Smooth muscle cell (in vitro differentiated cells): ENCODE data around the gene KBTBD3. TPM values are rescaled to one million over a fixed set of nuclear protein-coding genes. Genes with fewer than 3 reads are reported as not detected.

Experiments used
- DNase-seq: peaks from one replicate; lab custom pipeline; 2025; ENCODE audit not compliant: unreplicated experiment; lab: John Stamatoyannopoulos, UW
- H2AFZ ChIP-seq: fragments of 200-600 bp; sonication (generic); 2 replicates; pipeline ENCODE4 v1.6.0; 2016; ENCODE audit warnings: antibody characterized with exemption, low read depth, mild to moderate bottlenecking
- H3F3A ChIP-seq: fragments of 200-600 bp; sonication (generic); 2 replicates; pipeline ENCODE4 v1.6.0; 2017; ENCODE audit warnings: antibody characterized with exemption, low read depth
- H3K27ac ChIP-seq: fragments of 200-600 bp; sonication (generic); 2 replicates; pipeline ENCODE4 v1.5.1; 2016; ENCODE audit warnings: low read depth, mild to moderate bottlenecking
- H3K27me3 ChIP-seq: fragments of 200-600 bp; sonication (generic); 2 replicates; pipeline ENCODE4 v1.6.1; 2016; ENCODE audit warnings: low read depth, mild to moderate bottlenecking
- H3K36me3 ChIP-seq: fragments of 200-600 bp; sonication (generic); 2 replicates; pipeline ENCODE4 v1.5.1; 2016; ENCODE audit warnings: low read depth
- H3K4me1 ChIP-seq: fragments of 200-600 bp; sonication (generic); 2 replicates; pipeline ENCODE4 v1.5.1; 2016; ENCODE audit warnings: low read depth
- H3K4me2 ChIP-seq: fragments of 200-600 bp; sonication (generic); 2 replicates; pipeline ENCODE4 v1.6.0; 2016; ENCODE audit warnings: mild to moderate bottlenecking
- H3K4me3 ChIP-seq: fragments of 200-600 bp; sonication (generic); 2 replicates; pipeline ENCODE4 v1.5.1; 2016; ENCODE audit warnings: mild to moderate bottlenecking
- H3K79me2 ChIP-seq: fragments of 200-600 bp; sonication (generic); 2 replicates; pipeline ENCODE4 v1.6.0; 2016; ENCODE audit warnings: low read depth, mild to moderate bottlenecking
- H3K9ac ChIP-seq: fragments of 200-600 bp; sonication (generic); 2 replicates; pipeline ENCODE4 v1.6.0; 2016; ENCODE audit warnings: low read depth
- H3K9me3 ChIP-seq: fragments of 200-600 bp; sonication (generic); replicated peaks from 2 replicates; pipeline ENCODE4 v1.5.1; 2016; ENCODE audit warnings: low read depth
- H4K20me1 ChIP-seq: fragments of 200-600 bp; sonication (generic); 2 replicates; pipeline ENCODE4 v1.6.0; 2016; ENCODE audit warnings: low read depth
- CTCF ChIP-seq: fragments of 200-600 bp; sonication (generic); IDR thresholded peaks from 2 replicates; pipeline ENCODE4 v1.5.1; 2017; ENCODE audit warnings: borderline replicate concordance, mild to moderate bottlenecking, antibody characterized with exemption; ENCODE audit not compliant: insufficient read depth, poor library complexity, severe bottlenecking
- WGBS: methylation state at CpG from one replicate; pipeline ENCODE4 v1.1.7; 2016; ENCODE audit warnings: low lambda C conversion rate; 5-methylcytosine and 5-hydroxymethylcytosine counted together
- polyA plus RNA-seq: library from polyadenylated mRNA; unstranded; fragments of >200 nt; fragmentation: Nextera tagmentation; extraction: Ambion mirVana; gene quantifications from 2 replicates; pipeline ENCODE4 v1.2.1, GENCODE V29; 2016
- total RNA-seq: library from RNA; depleted of rRNA; stranded (reverse); fragments of >200 nt; gene quantifications from 2 replicates; pipeline ENCODE4 v1.2.3, GENCODE V29; 2014

The KBTBD3 gene
- 2.2 and 3.5 TPM in 2 replicates for total RNA-seq
- polyA plus RNA-seq = 6.3 and 10.2 TPM in 2 replicates

GRCh38 chr11:106076919-106077608, at the start of gene KBTBD3:
Gene KBTBD3, minus strand, starts transcription at chr11:106077347. Its CDS starts 18,250 bp downstream, at chr11:106059097.
- Histone ChIP-seq H3K4me3 (peak within 1 kb of the TSS; percentile 74), H3K27me3 (no peaks in the 10 kb centered on the region), H2AFZ (peak within 1 kb of the TSS; percentile 98), H3K27ac (peak within 1 kb of the TSS; percentile 90), H3K9me3 (no peaks in the 10 kb centered on the region), H3F3A (no peaks in the 10 kb centered on the region), H3K36me3 (no peaks in the 10 kb centered on the region), H3K79me2 (peaks cover 41% of the 10 kb centered on the region), H3K4me2 (peak within 1 kb of the TSS; percentile 91), H3K9ac (peak within 1 kb of the TSS; percentile 94), H3K4me1 (peaks cover 18% of the 10 kb centered on the region), H4K20me1 (peaks cover 6% of the 10 kb centered on the region)
- peak; percentile 86 for DNase-seq
- TF ChIP-seq CTCF = peak; percentile 32
- 0% methylated on average over 26 of the region's 37 CpGs for WGBS

GRCh38 chr11:106121570-106122320, 44.6 kb upstream of the KBTBD3 start:
- no peaks in the 10 kb centered on the region for H3K79me2 ChIP-seq
- H3K9ac ChIP-seq = no peak overlapping the region
- H3F3A ChIP-seq = no peaks in the 10 kb centered on the region
- H4K20me1 ChIP-seq = no peaks in the 10 kb centered on the region
- no peaks in the 10 kb centered on the region for H3K36me3 ChIP-seq
- H3K9me3 ChIP-seq = no peaks in the 10 kb centered on the region
- H3K4me1 ChIP-seq = no peaks in the 10 kb centered on the region
- TF ChIP-seq CTCF = no peak
- no peak overlapping the region for H3K4me3 ChIP-seq
- H2AFZ ChIP-seq = no peak overlapping the region
- DNase-seq = no peak
- WGBS = 76% methylated on average over 6 of the region's 6 CpGs
- H3K27ac ChIP-seq = no peak overlapping the region
- H3K27me3 ChIP-seq = peaks cover 10% of the 10 kb centered on the region
- H3K4me2 ChIP-seq = no peak overlapping the region

GRCh38 chr11:106105986-106106385, 28.8 kb upstream of the KBTBD3 start:
- H3K36me3 ChIP-seq = no peaks in the 10 kb centered on the region
- H2AFZ ChIP-seq = no peak overlapping the region
- no peak for DNase-seq
- no peak for TF ChIP-seq CTCF
- WGBS = 90% methylated on average over 6 of the region's 6 CpGs
- no peaks in the 10 kb centered on the region for H3F3A ChIP-seq
- H4K20me1 ChIP-seq = no peaks in the 10 kb centered on the region
- no peaks in the 10 kb centered on the region for H3K4me1 ChIP-seq
- no peak overlapping the region for H3K27ac ChIP-seq
- no peak overlapping the region for H3K4me3 ChIP-seq
- no peaks in the 10 kb centered on the region for H3K9me3 ChIP-seq
- H3K4me2 ChIP-seq = no peak overlapping the region
- no peaks in the 10 kb centered on the region for H3K79me2 ChIP-seq
- no peak overlapping the region for H3K9ac ChIP-seq
- H3K27me3 ChIP-seq = no peaks in the 10 kb centered on the region
